COLO668 (cell line): ENCODE results near the gene PDLIM1.
"Not testable (repeated sequence)": the region's sequence is repeated elsewhere in the genome, so short reads cannot be mapped to it uniquely, and the experiment has no call there.

ENCODE experiments used
- DNase-seq: peaks from one replicate; lab custom pipeline; 2025; ENCODE audit not compliant: unreplicated experiment; lab: John Stamatoyannopoulos, UW

Gene PDLIM1

GRCh38 chr10:95243318-95243617, 47.5 kb downstream of the PDLIM1 start:
- no peak for DNase-seq

GRCh38 chr10:95242581-95243317, 48.1 kb downstream of the PDLIM1 start:
- peak; percentile 28 for DNase-seq

GRCh38 chr10:95241533-95241932, 49.3 kb downstream of the PDLIM1 start:
- peak; percentile 18 for DNase-seq

- DNase-seq = no peak
Observed at GRCh38 chr10:95240811-95241210, 50.0 kb downstream of the PDLIM1 start.

- DNase-seq = not testable (repeated sequence)
Observed at GRCh38 chr10:95240096-95240495, 50.7 kb downstream of the PDLIM1 start.

- DNase-seq = no peak
Observed at GRCh38 chr10:95237376-95238170, 53.2 kb downstream of the PDLIM1 start.

- no peak for DNase-seq
Observed at GRCh38 chr10:95236068-95236903, 54.5 kb downstream of the PDLIM1 start.

- no peak for DNase-seq
Observed at GRCh38 chr10:95235676-95236067, 55.1 kb downstream of the PDLIM1 start.

GRCh38 chr10:95234951-95235350, 55.9 kb downstream of the PDLIM1 start:
- no peak for DNase-seq

- no peak for DNase-seq
Observed at GRCh38 chr10:95233377-95234034, 57.3 kb downstream of the PDLIM1 start.

- not testable (repeated sequence) for DNase-seq
Observed at GRCh38 chr10:95230677-95231586, 59.9 kb downstream of the PDLIM1 start.

- no peak for DNase-seq
Observed at GRCh38 chr10:95229724-95230627, 60.8 kb downstream of the PDLIM1 start.

- DNase-seq = not testable (repeated sequence)
Observed at GRCh38 chr10:95228934-95229723, 61.7 kb downstream of the PDLIM1 start.

GRCh38 chr10:95225136-95225535, 65.7 kb downstream of the PDLIM1 start:
- DNase-seq = no peak

- DNase-seq = no peak
Observed at GRCh38 chr10:95221124-95221523, 69.7 kb downstream of the PDLIM1 start.

- DNase-seq = no peak
Observed at GRCh38 chr10:95220539-95220938, 70.3 kb downstream of the PDLIM1 start.

- DNase-seq = no peak
Observed at GRCh38 chr10:95217476-95217875, 73.3 kb downstream of the PDLIM1 start.

- DNase-seq = no peak
Observed at GRCh38 chr10:95214793-95215192, 76.0 kb downstream of the PDLIM1 start.
